ENCODE results near the gene TSR3.
"Not testable (repeated sequence)": the region's sequence is repeated elsewhere in the genome, so short reads cannot be mapped to it uniquely, and the experiment has no call there.

TSR3 gene

DNA sequence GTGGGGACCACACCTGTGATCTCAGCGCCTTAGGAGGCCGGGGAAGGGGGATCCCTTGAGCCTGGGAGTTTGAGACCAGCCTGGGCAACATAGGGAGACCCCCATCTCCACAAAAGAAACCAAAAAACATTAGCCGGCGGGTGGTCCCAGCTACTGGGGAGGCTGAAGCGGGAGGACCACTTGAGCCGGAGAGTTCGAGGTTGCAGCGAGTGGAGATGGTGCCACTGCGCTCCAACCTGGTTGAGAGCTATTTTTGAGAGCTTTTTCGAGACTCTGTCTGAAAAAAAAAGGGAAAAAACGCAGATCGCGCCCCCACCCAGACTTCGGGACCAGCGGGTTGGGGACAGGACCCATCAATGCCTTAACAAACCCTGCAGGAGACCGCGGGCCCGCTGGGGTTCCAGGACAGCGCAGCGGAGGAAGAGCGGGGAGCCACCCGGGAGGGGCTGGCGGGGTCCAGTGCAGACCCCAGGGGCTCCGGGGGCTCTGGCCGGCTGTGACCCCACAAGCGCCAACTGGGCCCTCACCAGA is 19.0 kb downstream of the TSR3 start:
- DNase-seq (ENCODE audit: extremely low spot score), result no peak
- POLR2A ChIA-PET, result interaction anchor here (0.9 to 1.2 kb wide), 2 partner anchors 11 to 24 kb away, joined by 3 to 8 read pairs; no protein-coding TSS in a partner anchor
- CTCF ChIA-PET, result no interaction called here
- TF ChIP-seq SUZ12 (IDR thresholded peaks at IDR 0.05), result no peak
- TF ChIP-seq ELF4 (IDR thresholded peaks at IDR 0.05), result no peak
- no peak for TF ChIP-seq ARNT (IDR thresholded peaks at IDR 0.05)
- TF ChIP-seq FOXK2 (IDR thresholded peaks at IDR 0.05), result no peak
- no peak for TF ChIP-seq HDGF (IDR thresholded peaks at IDR 0.05; ENCODE audit: borderline replicate concordance)
- TF ChIP-seq FOXA1 (IDR thresholded peaks at IDR 0.05), result no peak
- TF ChIP-seq NFRKB (IDR thresholded peaks at IDR 0.05), result no peak
- TF ChIP-seq FOXM1 (IDR thresholded peaks at IDR 0.05; ENCODE audit: borderline replicate concordance), result no peak
- no peak for TF ChIP-seq TARDBP (IDR thresholded peaks at IDR 0.05)
- TF ChIP-seq, protein P1, sequence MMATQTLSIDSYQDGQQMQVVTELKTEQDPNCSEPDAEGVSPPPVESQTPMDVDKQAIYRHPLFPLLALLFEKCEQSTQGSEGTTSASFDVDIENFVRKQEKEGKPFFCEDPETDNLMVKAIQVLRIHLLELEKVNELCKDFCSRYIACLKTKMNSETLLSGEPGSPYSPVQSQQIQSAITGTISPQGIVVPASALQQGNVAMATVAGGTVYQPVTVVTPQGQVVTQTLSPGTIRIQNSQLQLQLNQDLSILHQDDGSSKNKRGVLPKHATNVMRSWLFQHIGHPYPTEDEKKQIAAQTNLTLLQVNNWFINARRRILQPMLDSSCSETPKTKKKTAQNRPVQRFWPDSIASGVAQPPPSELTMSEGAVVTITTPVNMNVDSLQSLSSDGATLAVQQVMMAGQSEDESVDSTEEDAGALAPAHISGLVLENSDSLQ (IDR thresholded peaks at IDR 0.05), result no peak
- no peak for TF ChIP-seq SP1 (IDR thresholded peaks at IDR 0.05)

DNA sequence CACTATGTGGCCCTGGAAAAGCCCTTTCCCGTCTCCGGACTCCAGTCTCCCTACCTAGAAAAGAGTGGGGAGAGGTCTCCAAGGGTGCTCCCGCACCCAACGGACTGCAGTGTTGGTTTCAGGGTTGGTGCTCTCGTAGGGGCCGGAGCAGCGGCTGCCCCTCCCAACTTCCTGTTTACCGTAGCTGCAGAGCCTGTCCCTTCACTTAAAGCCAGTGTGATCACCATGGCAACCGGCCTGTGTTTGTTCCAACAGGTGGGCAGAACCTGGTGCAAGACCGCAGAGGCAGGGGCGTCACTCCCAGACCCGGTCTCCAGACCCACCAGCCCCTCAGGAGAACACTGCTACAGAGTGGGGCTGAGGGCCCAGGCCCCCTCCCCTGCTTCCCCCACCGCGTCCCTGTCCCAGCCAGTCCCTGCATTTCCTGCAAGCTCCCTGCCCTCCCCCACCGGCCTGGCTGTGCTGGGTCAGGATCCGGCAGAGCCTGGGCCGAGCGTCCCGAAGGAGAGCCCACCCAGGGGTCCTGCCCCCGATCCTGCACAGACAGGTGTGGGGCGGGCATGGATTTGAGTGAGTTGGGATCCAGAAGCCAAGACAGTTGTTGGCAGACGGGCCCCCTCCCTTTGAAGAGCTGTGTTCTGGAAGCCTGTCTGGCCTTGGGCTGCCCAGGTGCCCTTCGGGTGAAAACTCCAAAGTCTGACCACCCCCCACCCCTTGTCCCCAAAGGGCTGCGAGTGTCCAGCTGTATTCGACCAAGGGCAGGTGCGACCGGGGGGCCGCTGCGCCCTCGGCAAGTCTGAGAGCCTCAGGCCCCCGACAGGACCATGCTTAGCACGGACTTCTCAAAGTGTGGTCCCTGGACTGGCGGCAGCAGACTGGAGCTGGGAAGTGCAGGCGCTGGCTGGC is 19.7 kb downstream of the TSR3 start:
- ChIA-PET CTCF (no interaction called here), POLR2A (interaction anchor here (1.2 kb wide), 1 partner anchor 23 kb away, joined by 8 read pairs; no protein-coding TSS in a partner anchor)
- no peak for DNase-seq (ENCODE audit: extremely low spot score)
- TF ChIP-seq ZNF384 (IDR thresholded peaks at IDR 0.05) (no peak), LEF1 (IDR thresholded peaks at IDR 0.05; ENCODE audit: borderline replicate concordance) (no peak), SUZ12 (IDR thresholded peaks at IDR 0.05) (no peak), HDGF (IDR thresholded peaks at IDR 0.05; ENCODE audit: borderline replicate concordance) (no peak), FOXA1 (IDR thresholded peaks at IDR 0.05) (no peak), CTBP1 (IDR thresholded peaks at IDR 0.05; ENCODE audit: borderline replicate concordance) (no peak), FOXK2 (IDR thresholded peaks at IDR 0.05) (no peak)

DNA sequence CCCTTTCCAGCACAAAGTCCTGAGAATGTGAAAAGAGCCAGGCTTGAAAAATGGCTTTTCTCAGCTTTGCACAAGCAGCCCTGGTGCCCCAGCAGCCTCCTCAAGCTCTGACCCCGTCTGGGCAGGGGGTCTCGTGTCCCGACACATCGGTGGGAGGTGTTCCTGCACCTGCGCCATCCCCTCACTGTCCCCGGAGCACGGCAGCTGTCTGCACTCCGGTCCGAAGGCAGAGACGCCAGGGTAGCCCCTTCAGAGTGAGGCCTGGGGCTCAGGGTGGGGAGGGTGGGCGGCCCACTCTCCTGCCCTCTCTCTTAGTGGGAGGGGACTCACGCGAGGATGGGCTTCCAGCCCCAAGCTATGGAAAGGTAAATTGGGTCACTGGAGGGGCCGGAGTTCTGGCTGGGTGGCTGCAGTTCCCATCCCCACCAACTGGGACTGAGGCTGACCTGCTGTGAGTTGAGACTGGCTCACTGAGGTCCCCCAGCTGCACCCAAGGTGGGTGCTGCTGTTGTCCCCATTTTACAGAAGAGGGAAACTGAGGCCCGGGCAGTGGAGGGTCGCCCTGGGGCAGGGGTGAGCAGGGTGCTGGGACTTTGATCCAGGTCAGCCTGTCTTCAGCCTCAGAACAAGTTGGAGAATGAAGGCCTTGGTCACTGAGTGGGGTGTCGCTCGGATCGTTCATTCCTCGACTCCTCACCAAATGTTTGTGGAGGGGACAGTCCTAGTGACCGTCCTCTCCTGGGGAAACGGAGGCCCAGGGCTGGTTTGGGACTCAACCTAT is 20.6 kb downstream of the TSR3 start:
- no peak for DNase-seq (ENCODE audit: extremely low spot score)
- TF ChIP-seq TARDBP (IDR thresholded peaks at IDR 0.05) (no peak), FOXK2 (IDR thresholded peaks at IDR 0.05) (no peak), SP1 (IDR thresholded peaks at IDR 0.05) (no peak), CTBP1 (IDR thresholded peaks at IDR 0.05; ENCODE audit: borderline replicate concordance) (no peak), ZNF384 (IDR thresholded peaks at IDR 0.05) (no peak), ELF4 (IDR thresholded peaks at IDR 0.05) (no peak), LEF1 (IDR thresholded peaks at IDR 0.05; ENCODE audit: borderline replicate concordance) (no peak), HDGF (IDR thresholded peaks at IDR 0.05; ENCODE audit: borderline replicate concordance) (no peak), L3MBTL2 (conservative IDR thresholded peaks at IDR 0.05) (no peak), NFRKB (IDR thresholded peaks at IDR 0.05) (no peak), BHLHE40 (IDR thresholded peaks at IDR 0.05; ENCODE audit: borderline replicate concordance) (no peak), FOXM1 (IDR thresholded peaks at IDR 0.05; ENCODE audit: borderline replicate concordance) (no peak), ARNT (IDR thresholded peaks at IDR 0.05) (no peak), FOXA1 (IDR thresholded peaks at IDR 0.05) (no peak)
- TF ChIP-seq, protein P1 (IDR thresholded peaks at IDR 0.05), result no peak
- ChIA-PET CTCF (no interaction called here), POLR2A (interaction anchor here (1.2 kb wide), 1 partner anchor 22 kb away, joined by 8 read pairs; no protein-coding TSS in a partner anchor)

DNA sequence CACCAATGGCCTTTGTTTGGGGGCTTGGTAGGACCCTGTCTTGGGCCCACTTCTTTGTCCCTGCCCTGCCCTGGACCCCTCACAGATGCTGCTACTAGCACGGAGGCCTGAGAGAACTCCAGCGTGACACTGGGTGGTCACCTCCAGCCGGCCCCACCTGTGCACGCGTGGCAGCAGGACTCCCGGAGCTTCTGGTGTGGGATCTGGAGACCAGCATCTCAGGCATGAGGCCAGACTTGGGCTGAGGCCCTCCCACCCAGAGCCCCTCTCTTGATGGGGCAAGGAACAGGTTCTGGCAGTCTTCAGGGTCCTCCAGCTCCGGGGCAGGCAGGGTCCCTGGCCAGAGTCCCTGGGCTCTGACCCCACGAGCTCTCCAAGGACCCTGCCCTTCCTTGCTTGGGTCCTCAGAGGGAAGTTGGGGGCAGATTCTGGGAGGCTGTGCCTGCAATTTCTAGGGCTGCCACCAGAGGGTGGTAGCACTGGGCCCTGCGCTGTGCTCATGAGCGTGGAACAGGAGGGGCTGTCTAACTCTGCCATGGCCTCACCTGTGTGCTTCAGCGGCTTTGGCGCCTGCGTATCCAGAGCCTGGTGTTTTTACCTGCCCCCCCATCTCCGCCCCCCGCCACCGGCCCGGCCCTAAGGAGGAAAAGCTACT is 21.3 kb downstream of the TSR3 start:
- POLR2A ChIA-PET, result no interaction called here
- TF ChIP-seq, protein P1 (IDR thresholded peaks at IDR 0.05), result no peak
- no peak for TF ChIP-seq FOXK2 (IDR thresholded peaks at IDR 0.05)
- DNase-seq (ENCODE audit: extremely low spot score), result no peak

DNA sequence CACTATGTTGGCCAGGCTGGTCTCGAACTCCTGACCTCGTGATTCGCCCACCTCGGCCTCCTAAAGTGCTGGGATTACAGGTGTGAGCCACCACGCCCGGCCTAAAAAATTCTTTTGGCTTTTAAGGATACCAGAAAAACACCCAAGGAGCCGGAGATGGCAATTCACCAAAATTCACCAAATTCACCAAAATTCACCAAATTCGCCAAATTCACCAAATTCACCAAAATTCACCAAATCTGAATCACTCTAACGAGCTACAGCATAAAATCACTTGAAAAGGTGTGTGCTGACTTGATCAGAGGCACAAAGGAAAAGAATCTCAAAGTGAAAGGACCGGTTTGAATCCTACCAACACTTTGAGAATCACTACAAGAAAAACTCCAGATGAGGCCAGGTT is 22.7 kb downstream of the TSR3 start:
- POLR2A ChIA-PET, result interaction anchor here (0.9 kb wide), 1 partner anchor 20 kb away, joined by 3 read pairs; the partner anchor contains the start of gene UBE2I
- CTCF ChIA-PET; DNase-seq (ENCODE audit: extremely low spot score): not testable (repeated sequence)

More for the DNA sequence above, 21.3 kb downstream of the TSR3 start:
- CTCF ChIA-PET, result no interaction called here

DNA sequence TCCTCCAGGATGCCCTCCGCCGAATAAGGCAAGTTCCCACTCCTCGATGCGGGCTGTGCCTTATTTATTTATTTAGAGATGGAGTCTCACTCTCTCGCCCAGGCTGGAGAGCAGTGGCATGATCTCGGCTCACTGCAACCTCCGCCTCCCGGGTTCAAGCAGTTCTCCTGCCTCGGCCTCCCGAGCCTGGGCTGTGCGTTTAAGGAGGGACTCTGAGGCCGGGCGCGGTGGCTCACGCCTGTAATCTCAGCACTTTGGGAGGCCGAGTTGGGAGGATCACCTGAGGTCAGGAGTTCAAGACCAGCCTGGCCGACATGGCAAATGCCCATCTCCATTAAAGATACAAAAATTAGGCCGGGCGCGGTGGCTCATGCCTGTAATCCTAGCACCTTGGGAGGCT is 23.5 kb downstream of the TSR3 start:
- DNase-seq (ENCODE audit: extremely low spot score); CTCF ChIA-PET; POLR2A ChIA-PET: not testable (repeated sequence)
